Measurements from ENCODE around the gene ZHX3. TPM values are rescaled to one million over a fixed set of nuclear protein-coding genes. Genes with fewer than 3 reads are reported as not detected.

The ZHX3 gene
- total RNA-seq, 1 donor from 2014 or later = 34.5 TPM

- Histone ChIP-seq H3K27ac (no peak overlapping the region), H3K27me3 (ENCODE audit: low read depth) (peaks cover 21% of the 10 kb centered on the region), H3K9me3 (no peaks in the 10 kb centered on the region), H3K4me1 (peaks cover 4% of the 10 kb centered on the region), H3K4me3 (no peak overlapping the region), H3K36me3 (peaks cover 18% of the 10 kb centered on the region)
- ATAC-seq = no peak
- intact Hi-C loops (cut with DNase I) = no loop called here
- TF ChIP-seq CTCF (IDR thresholded peaks at IDR 0.05) = no peak
- DNase-seq = no peak
These were observed 43.6 kb upstream of the ZHX3 start for GRCh38 chr20:41360831-41361756.

GRCh38 chr20:41359541-41360011, 42.0 kb upstream of the ZHX3 start:
- Histone ChIP-seq H3K27ac (no peak overlapping the region), H3K9me3 (no peaks in the 10 kb centered on the region), H3K36me3 (peaks cover 18% of the 10 kb centered on the region), H3K4me3 (no peak overlapping the region), H3K27me3 (ENCODE audit: low read depth) (peaks cover 6% of the 10 kb centered on the region), H3K4me1 (no peaks in the 10 kb centered on the region)
- DNase-seq (no peak), ATAC-seq (no peak)
- no peak for TF ChIP-seq CTCF (IDR thresholded peaks at IDR 0.05)
- intact Hi-C loops (cut with DNase I) = no loop called here

GRCh38 chr20:41358717-41359116, 41.2 kb upstream of the ZHX3 start:
- intact Hi-C loops (cut with DNase I) = no loop called here
- Histone ChIP-seq H3K27ac (no peak overlapping the region), H3K4me1 (no peaks in the 10 kb centered on the region), H3K4me3 (no peak overlapping the region), H3K27me3 (ENCODE audit: low read depth) (no peaks in the 10 kb centered on the region), H3K36me3 (peaks cover 18% of the 10 kb centered on the region), H3K9me3 (no peaks in the 10 kb centered on the region)
- no peak for TF ChIP-seq CTCF (IDR thresholded peaks at IDR 0.05)
- ATAC-seq (no peak), DNase-seq (no peak)

- TF ChIP-seq CTCF (IDR thresholded peaks at IDR 0.05) = no peak
- no peak for ATAC-seq
- Histone ChIP-seq H3K4me3 (no peak overlapping the region), H3K4me1 (no peaks in the 10 kb centered on the region), H3K9me3 (no peaks in the 10 kb centered on the region), H3K36me3 (peaks cover 18% of the 10 kb centered on the region), H3K27me3 (ENCODE audit: low read depth) (no peaks in the 10 kb centered on the region), H3K27ac (no peak overlapping the region)
- intact Hi-C loops (cut with DNase I) = no loop called here
- DNase-seq = no peak
These were observed 40.7 kb upstream of the ZHX3 start for GRCh38 chr20:41358230-41358629.

GRCh38 chr20:41357424-41358163, 40.1 kb upstream of the ZHX3 start:
- ATAC-seq (no peak), DNase-seq (no peak)
- intact Hi-C loops (cut with DNase I) = no loop called here
- no peaks in the 10 kb centered on the region for H3K4me1 ChIP-seq
- H3K4me3 ChIP-seq = no peak overlapping the region
- peaks cover 18% of the 10 kb centered on the region for H3K36me3 ChIP-seq
- H3K9me3 ChIP-seq = no peaks in the 10 kb centered on the region
- TF ChIP-seq CTCF (IDR thresholded peaks at IDR 0.05) = no peak
- no peak overlapping the region for H3K27ac ChIP-seq
- no peaks in the 10 kb centered on the region for H3K27me3 ChIP-seq (ENCODE audit: low read depth)
